Upper lobe of left lung (tissue), 6 donors: Measurements from ENCODE around the gene HM13. TPM values are rescaled to one million over a fixed set of nuclear protein-coding genes. Genes with fewer than 3 reads are reported as not detected.

ENCODE experiments used
- ATAC-seq, 2 donors: fragments of 200-7000 bp; cut with Tn5 transposase; one replicate each; pipeline ENCODE4 v1.9.1; 2022; ENCODE audit warnings: mild to moderate bottlenecking in 2 of 2, moderate library complexity in 2 of 2; ENCODE audit not compliant: low FRiP score in 2 of 2
- DNase-seq, 2 donors: peaks; one replicate each; pipeline ENCODE4 v3.0.0-alpha.2; 2019 to 2020
- H3K27ac ChIP-seq, 4 donors: fragments of 200-600 bp; sonication (generic); one replicate each; pipeline ENCODE4 v1.5.1; 2016 to 2019
- H3K27me3 ChIP-seq, 4 donors: fragments of 200-600 bp; sonication (generic); one replicate each; pipeline ENCODE4 v1.5.1; 2017 to 2019
- H3K36me3 ChIP-seq, 4 donors: fragments of 200-600 bp; sonication (generic); one replicate each; pipeline ENCODE4 v1.5.1; 2016 to 2019
- H3K4me1 ChIP-seq, 4 donors: fragments of 200-600 bp; sonication (generic); one replicate each; pipeline ENCODE4 v1.5.1; 2018 to 2019
- H3K4me3 ChIP-seq, 4 donors: fragments of 200-600 bp; sonication (generic); one replicate each; pipeline ENCODE4 v1.5.1; 2017 to 2019; ENCODE audit warnings: mild to moderate bottlenecking in 2 of 4, moderate library complexity in 1 of 4
- H3K9me3 ChIP-seq, 4 donors: fragments of 200-600 bp; sonication (generic); one replicate each; pipeline ENCODE4 v1.5.1; 2018 to 2019
- EP300 ChIP-seq, 4 donors: sonication (generic); formaldehyde crosslinking; IDR thresholded peaks; one replicate each; pipeline ENCODE4 v1.5.1; 2017; ENCODE audit warnings: antibody characterized with exemption in 4 of 4, control low read depth in 2 of 4
- POLR2A ChIP-seq, 4 donors: fragments of 450-650 bp; IDR thresholded peaks; one replicate each; pipeline ENCODE4 v1.5.1; 2016 to 2017; ENCODE audit warnings: antibody characterized with exemption in 4 of 4, mild to moderate bottlenecking in 2 of 4
- POLR2AphosphoS5 ChIP-seq, 2 donors: sonication (generic); formaldehyde crosslinking; IDR thresholded peaks; one replicate each; pipeline ENCODE4 v1.5.1; 2017; ENCODE audit warnings: antibody characterized with exemption in 2 of 2
- WGBS, 2 donors: methylation state at CpG; one replicate each; pipeline ENCODE4 v1.1.5; 2017 to 2018; 5-methylcytosine and 5-hydroxymethylcytosine counted together
- total RNA-seq, 6 donors: library from RNA; depleted of rRNA in 4 of 6; stranded (reverse); fragments of >200 nt in 4 of 6; gene quantifications; one replicate each; pipeline versions ENCODE4 v1.1.0 to v1.2.1, GENCODE V29; 2016 to 2021
- TF ChIP-seq, protein P1 (sequence below), 6 experiments: fragments of 450-650 bp in 4 of 6; fragments of 200-600 bp in 2 of 6; sonication (generic) in 2 of 6; IDR thresholded peaks; one replicate each; pipeline ENCODE4 v1.5.1; 2016 to 2019; ENCODE audit warnings: antibody characterized with exemption in 6 of 6
- donor health status: DM: no; HTN: no; CAD: no; lungs with moderate emphysema.
- donor health status: DM: no; HTN: yes; CAD: no; lungs with severe emphysema.

HM13 gene
- total RNA-seq, 6 donors from 2014 or later = 58.7 to 186 (median 81.6) TPM

- peak; percentile 15 to 25 for TF ChIP-seq POLR2AphosphoS5 (IDR thresholded peaks at IDR 0.05)
- TF ChIP-seq POLR2A (IDR thresholded peaks at IDR 0.05) = no peak
- TF ChIP-seq EP300 (IDR thresholded peaks at IDR 0.05) = peak in 2 of 4 donors; percentile 24 to 30
- Histone ChIP-seq H3K9me3 (no peaks in the 10 kb centered on the region), H3K36me3 (no peaks in the 10 kb centered on the region), H3K4me3 (no peak overlapping the region), H3K27ac (peak overlapping the region in 1 of 4 donors; percentile 11), H3K27me3 (no peaks in the 10 kb centered on the region), H3K4me1 (peaks cover 0 to 2% (median 0%) of the 10 kb centered on the region in 4 donors)
- ATAC-seq (no peak), DNase-seq (peak in 1 of 2 donors; percentile 51)
- WGBS, 2 donors = 64 to 66% methylated on average over 7 of the region's 7 CpGs
These were observed 66.5 kb downstream of the HM13 start for GRCh38 chr20:31580706-31581105.

DNA sequence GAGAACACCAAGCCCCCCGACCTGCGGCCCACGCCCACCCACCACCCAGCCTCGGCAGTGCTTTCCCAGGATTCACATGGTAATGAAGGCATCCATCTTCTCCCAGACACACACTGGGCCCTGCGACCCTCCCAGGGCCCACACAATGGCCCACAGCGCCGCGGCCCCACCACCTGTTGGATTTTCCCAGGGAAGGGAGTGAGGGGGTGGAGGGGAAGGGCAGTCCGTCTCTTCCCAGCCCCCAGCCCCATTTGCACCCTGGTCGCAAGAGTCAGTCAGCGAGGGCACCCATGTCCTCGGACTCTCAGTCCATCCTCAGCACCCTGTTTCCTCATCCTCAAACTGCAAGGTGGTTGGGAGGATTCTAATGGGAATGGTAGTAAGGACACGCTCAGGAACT, 67.1 kb downstream of the HM13 start:
- ATAC-seq (no peak), DNase-seq (no peak)
- no peak overlapping the region for H3K27ac ChIP-seq
- H3K27me3 ChIP-seq = no peaks in the 10 kb centered on the region
- no peak overlapping the region for H3K4me3 ChIP-seq
- no peaks in the 10 kb centered on the region for H3K9me3 ChIP-seq
- WGBS, 2 donors = 87 to 91% methylated on average over 12 to 13 of the region's 13 CpGs
- H3K36me3 ChIP-seq = no peaks in the 10 kb centered on the region
- no peak for TF ChIP-seq POLR2A (IDR thresholded peaks at IDR 0.05)
- TF ChIP-seq EP300 (IDR thresholded peaks at IDR 0.05) = no peak
- TF ChIP-seq, protein P1, sequence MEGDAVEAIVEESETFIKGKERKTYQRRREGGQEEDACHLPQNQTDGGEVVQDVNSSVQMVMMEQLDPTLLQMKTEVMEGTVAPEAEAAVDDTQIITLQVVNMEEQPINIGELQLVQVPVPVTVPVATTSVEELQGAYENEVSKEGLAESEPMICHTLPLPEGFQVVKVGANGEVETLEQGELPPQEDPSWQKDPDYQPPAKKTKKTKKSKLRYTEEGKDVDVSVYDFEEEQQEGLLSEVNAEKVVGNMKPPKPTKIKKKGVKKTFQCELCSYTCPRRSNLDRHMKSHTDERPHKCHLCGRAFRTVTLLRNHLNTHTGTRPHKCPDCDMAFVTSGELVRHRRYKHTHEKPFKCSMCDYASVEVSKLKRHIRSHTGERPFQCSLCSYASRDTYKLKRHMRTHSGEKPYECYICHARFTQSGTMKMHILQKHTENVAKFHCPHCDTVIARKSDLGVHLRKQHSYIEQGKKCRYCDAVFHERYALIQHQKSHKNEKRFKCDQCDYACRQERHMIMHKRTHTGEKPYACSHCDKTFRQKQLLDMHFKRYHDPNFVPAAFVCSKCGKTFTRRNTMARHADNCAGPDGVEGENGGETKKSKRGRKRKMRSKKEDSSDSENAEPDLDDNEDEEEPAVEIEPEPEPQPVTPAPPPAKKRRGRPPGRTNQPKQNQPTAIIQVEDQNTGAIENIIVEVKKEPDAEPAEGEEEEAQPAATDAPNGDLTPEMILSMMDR (IDR thresholded peaks at IDR 0.05) = no peak
- TF ChIP-seq POLR2AphosphoS5 (IDR thresholded peaks at IDR 0.05) = no peak
- H3K4me1 ChIP-seq = peaks cover 0 to 2% (median 1%) of the 10 kb centered on the region in 4 donors

- Histone ChIP-seq H3K4me1 (peaks cover 15 to 31% (median 21%) of the 10 kb centered on the region in 4 donors), H3K9me3 (no peaks in the 10 kb centered on the region), H3K27ac (peak overlapping the region; percentile 79 to 91 (median 87)), H3K27me3 (peaks cover 0 to 3% (median 0%) of the 10 kb centered on the region in 4 donors), H3K4me3 (peak overlapping the region; percentile 43 to 61 (median 50)), H3K36me3 (no peaks in the 10 kb centered on the region)
- 7 to 15% methylated on average over 11 to 36 of the region's 76 CpGs for WGBS, 2 donors
- peak; percentile 61 to 91 for DNase-seq
- TF ChIP-seq POLR2A (IDR thresholded peaks at IDR 0.05) (peak in 3 of 4 donors; percentile 19 to 63 (median 31)), EP300 (IDR thresholded peaks at IDR 0.05) (no peak), POLR2AphosphoS5 (IDR thresholded peaks at IDR 0.05) (peak; percentile 63 to 70)
- TF ChIP-seq, protein P1 (IDR thresholded peaks at IDR 0.05) = peak in 1 of 6 experiments; percentile 14
- peak; percentile 60 to 83 for ATAC-seq
These were observed 73.5 kb downstream of the HM13 start for GRCh38 chr20:31587545-31588389.

DNA sequence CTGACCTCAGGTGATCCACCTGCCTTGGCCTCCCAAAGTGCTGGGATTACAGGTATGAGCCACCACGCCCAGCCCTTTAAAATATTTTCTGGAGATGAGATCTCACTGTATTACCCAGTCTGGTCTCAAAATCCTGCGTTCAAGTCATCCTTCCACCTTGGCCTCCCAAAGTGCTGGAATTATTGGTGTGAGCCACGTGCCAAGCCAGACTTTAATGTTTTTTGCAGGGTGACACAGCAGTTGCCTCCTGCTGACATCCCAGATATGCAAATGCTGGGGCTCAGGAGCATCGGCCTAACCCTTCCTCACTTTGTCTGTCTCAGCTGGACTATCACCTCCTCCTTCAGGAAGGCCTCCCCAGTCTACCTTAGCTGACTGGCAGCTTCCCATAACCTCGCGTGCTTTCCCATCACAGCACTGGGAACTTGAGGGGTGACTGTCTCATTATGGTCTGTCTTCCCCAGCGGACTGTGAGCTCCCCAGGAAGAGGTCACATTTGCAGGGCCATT, 76.5 kb downstream of the HM13 start:
- Histone ChIP-seq H3K4me1 (peaks cover 33 to 59% (median 41%) of the 10 kb centered on the region in 4 donors), H3K27ac (peak overlapping the region in 3 of 4 donors; percentile 45 to 49 (median 47)), H3K36me3 (no peaks in the 10 kb centered on the region), H3K4me3 (no peak overlapping the region), H3K9me3 (no peaks in the 10 kb centered on the region), H3K27me3 (peaks cover 0 to 3% (median 0%) of the 10 kb centered on the region in 4 donors)
- TF ChIP-seq POLR2AphosphoS5 (IDR thresholded peaks at IDR 0.05) (no peak), EP300 (IDR thresholded peaks at IDR 0.05) (no peak), POLR2A (IDR thresholded peaks at IDR 0.05) (no peak)
- TF ChIP-seq, protein P1 (IDR thresholded peaks at IDR 0.05) = no peak
- WGBS, 2 donors = 88 to 95% methylated on average over 7 of the region's 7 CpGs
- DNase-seq (no peak), ATAC-seq (no peak)
